Iris pigment epithelial cell (primary cell): ENCODE results near the gene ABI3BP.
"Not testable (repeated sequence)": the region's sequence is repeated elsewhere in the genome, so short reads cannot be mapped to it uniquely, and the experiment has no call there.

Experiments used
- DNase-seq: peaks from one replicate; pipeline ENCODE4 v3.0.0-alpha.2; 2011; ENCODE audit warnings: low read depth

ABI3BP gene

DNA sequence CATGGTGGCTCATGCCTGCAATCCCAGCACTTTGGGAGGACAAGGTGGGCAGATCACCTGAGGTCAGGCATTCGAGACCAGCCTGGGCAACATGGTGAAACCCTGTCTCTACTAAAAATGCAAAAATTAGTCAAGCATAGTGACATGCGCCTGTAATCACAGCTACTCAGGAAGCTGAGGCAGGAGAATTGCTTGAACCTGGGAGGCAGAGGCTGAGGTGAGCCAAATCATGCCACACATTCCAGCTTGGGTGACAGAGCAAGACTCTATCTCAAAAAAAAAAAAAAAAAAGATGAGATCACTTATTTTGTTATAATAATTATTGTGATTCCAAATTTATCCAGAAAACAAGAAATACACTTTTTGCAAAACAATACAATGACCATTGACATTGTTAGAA, 47.1 kb downstream of the ABI3BP start:
- DNase-seq, result not testable (repeated sequence)

DNA sequence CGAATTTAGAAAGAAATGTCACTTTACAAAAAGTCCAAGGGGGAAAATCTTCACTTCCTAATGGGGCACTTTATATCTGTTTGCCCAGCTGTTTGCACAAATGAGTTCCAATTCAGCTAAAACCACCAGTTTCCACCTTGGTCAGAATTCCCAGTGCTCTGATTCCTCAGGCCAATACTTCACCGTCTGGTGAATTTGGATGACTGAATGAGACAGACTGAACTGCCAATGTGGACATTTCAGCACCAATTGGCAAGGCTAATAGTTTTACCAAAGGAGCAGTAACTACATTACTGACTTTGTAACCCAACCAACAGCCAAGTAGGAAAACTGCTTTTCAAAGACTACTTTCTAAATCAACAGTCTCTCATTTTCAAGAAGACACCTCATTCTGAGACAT, 51.8 kb downstream of the ABI3BP start:
- no peak for DNase-seq

DNA sequence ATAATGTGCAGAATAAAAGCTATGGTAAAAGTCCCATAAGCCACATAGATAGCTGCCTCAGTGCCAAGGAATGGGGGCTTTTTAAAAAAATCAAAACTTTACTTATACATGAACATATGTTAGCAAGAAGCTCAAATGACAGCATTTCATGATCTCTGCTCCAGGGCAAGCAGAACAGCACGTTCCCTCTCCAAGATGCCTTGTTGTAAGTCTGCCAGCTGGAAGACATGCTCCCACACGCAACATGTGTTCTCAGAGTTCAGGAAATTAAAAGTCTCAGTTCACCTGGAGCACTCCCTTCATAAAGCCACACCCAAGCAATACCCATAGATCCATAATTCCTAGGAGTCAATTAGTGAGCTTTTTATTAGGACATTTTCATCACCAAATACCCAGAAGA, 52.2 kb downstream of the ABI3BP start:
- DNase-seq, result no peak

DNA sequence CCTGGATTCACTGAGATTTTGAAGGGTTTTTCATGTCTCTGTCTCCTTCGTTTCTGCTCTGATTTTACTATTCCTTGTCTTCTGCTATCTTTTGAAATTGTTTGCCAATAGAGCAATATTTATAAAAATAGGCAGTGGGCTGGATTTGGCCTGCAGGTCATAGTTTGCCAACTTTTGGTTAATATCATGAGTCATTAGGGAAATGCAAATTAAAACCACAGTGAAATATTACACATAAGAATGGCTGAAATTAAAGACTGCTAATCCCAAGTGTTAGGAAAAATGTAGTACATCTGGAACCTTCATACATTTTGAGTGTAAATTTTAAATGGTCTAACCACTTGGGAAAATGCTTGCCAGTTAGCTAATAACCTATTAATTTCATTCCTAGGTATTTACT, 56.3 kb downstream of the ABI3BP start:
- no peak for DNase-seq

DNA sequence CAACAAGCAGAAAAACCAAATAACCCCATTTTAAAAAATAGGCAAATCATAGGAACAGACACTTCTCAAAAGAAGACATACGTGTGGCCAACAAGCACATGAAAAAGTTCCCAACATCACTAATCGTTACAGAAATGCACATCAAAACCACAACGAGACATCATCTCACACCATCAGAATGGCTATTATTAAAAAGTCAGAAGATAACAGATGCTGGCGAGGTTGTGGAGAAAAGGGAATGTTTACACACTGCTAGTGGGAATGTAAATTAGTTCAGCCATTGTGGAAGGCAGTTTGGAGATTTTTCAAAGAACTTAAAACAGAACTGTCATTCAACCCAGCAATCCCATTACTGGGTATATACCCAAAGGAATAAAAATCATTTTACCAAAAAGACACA, 60.7 kb downstream of the ABI3BP start:
- no peak for DNase-seq

DNA sequence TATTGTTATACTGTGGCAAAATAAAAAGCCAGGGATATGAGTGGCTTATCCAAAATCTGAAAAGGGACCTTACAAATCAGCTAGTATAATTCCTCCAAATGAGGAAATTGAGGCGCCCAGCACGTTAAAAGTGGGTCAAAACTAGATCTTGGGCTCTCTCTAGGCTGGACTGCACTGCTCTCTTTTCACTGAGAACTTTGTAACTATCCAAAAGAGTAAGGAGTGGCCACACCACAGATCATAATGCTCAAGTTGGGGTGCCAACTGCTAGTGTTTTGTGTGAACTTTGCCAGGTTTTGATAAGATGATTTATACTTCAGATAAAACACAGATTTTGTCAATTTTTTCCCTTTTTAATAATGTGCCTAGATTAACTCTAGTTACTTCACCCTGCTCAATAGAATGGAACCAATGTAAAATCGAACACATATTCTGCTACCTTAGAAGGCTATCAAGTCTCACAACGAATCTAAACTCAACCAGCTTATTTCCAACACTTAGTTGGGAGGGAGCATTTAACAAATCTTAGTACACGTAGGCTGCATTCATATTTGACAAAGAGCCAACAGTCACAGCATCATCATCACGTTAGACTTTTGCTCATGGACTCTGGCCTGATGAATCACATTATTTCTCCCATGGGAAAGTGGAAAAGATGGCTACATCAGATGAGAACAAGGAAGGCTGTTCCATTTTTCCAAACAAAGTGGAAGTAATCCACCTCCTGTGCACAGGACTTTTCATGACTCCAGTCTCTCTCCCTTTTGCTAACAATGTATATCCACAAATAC, 64.4 kb downstream of the ABI3BP start:
- DNase-seq, result peak; percentile 74

DNA sequence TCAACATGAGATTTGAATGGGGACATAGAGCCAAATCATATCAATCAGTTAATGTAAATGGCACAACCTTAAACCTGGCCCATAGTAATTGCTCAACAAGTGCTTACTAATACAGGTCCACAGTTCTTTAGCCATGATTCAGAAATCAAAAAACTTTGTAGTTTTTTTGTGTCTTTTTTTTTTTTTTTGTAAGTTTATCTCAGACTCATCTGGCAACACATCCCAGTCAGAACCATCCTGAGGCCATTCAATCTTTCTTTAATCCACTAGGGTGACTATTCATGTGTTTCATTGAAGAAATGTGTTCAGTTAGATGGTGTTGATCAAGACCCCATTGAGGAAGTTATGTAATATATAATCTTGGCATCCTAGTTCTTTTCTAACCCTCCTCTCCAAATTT, 65.4 kb downstream of the ABI3BP start:
- peak; percentile 45 for DNase-seq

DNA sequence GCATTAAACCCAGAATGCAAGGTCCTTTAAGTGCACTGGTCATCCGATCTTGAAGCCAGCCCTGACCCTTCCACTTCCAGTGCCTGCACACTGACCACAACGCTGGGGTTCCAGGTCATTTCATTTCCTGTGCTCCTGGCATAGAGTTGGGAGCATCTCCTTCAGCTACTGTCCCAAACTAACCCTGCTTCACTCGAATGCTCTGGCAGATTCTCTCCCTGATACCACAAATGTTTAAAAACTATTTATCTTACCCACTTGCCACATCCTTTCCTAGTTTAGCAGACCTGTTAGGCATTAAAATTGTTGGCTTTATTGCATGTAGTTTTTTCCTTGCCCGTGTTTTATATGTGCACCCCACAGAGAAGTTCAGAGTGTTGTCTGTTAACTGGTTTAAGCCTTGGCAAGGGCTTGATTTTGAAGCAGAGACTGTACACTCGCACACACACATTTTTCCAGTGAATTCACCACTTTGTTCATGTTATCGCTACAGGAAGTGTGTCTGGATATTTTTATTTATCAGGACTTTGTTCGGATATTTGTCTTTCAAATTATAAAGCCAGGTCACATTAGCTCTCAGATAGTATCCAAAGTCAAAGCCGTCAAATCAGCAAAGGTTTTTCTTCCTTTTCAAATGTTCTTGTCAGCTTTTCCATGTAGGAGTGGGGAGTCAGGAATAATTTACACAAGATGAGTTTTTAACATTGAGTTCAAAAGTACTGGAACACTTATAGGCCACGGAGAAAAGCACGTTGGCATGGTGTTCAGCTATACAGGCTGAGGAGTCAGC, 77.3 kb downstream of the ABI3BP start:
- no peak for DNase-seq

DNA sequence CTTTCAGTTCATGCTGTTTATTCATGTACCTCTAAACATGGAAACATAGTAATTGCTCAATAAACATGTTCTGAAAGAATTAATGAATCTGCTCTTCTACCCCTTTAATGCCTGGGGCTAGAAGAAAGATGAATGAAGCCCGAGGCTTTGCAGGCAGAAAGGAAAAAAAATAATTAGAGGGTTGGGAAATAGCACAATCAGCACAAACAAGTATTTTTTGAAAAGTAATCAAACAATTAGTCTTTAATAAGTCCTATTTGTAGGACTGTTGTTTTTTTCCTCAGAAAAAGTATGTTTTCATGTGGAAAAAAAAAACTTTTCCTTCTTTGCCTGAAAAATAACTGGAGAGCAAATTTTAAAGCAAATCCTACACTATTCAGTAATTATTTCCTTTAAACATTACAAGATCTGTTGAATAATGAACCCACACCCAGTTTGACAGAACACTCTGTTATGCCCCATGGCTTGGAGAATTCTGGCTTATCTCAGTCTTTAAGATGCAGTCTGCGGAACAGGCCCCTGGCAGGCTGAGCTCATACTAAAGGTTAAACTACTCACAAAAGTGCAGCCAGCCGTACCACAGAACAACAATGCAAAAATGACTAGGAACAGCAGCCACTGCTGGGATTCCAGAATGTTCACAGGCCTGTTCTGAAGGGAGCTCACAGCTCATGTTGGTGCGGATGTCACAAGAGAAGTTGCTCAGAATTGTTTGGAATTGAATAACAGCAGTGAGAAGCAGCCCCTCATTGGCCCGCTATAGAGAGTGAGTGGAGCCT, 79.2 kb downstream of the ABI3BP start:
- peak; percentile 55 for DNase-seq

DNA sequence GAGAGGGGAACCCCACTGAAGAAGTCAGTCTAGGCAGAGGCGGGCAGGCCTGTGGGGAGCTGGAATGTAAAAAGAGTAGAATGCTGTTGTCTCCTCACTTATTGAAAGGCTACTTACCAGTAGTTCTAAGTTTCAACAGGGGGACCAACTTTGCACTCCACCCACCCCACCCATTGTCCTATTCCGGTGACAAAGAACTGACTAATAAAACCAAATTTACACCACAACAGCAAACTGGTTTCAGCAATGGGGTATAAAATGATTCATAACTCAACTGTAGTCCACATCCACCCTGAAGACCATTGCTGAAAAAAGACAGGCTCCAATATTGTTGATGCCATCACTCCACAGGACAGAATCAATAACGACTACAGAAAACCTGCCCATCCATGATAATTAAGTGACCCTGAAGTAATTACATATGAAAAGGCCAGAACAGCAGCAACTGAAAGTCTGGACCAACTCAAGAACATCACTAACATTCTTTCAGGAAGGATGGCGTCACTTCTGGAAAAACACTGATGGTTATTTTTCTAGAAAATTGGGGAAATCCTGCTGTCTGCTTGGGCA, 80.2 kb downstream of the ABI3BP start:
- DNase-seq, result no peak

DNA sequence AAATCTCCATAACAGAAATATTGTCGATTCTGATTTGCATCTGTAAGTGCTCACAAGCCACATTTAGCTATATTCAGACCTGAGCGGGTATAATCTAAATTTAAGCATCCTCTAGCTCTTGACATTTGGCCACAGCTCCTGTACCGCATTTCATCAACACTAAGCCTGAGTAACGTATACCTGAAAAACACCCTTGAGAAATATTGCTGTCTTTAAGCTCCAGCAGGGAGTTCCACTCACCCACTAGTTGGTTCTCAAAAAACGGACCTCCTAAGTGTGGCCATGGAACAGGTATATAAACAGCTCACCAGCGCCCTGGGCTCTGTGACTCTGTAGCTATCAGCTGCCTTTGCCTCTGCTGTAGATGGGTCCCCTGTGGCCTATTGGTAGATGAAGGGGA, 80.7 kb downstream of the ABI3BP start:
- DNase-seq, result no peak

DNA sequence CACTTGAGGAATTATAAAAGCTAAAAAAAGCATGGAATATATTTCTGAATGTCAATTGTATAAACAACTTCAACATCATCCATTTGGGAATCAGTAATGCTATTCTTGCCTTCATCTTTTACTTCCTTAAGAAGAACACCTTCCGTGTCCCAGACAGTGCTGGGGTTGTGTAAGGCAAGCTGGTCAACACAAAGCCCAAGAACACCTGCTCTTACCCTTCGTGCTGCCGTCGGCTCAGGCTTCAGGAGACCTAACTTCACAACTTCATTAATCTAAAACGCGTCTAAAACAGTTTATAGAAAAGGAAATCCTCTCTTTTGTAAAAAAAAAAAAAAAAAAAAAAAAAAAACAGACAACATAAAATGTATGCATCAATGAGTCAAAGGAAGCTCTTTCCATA, 81.3 kb downstream of the ABI3BP start:
- DNase-seq, result no peak

DNA sequence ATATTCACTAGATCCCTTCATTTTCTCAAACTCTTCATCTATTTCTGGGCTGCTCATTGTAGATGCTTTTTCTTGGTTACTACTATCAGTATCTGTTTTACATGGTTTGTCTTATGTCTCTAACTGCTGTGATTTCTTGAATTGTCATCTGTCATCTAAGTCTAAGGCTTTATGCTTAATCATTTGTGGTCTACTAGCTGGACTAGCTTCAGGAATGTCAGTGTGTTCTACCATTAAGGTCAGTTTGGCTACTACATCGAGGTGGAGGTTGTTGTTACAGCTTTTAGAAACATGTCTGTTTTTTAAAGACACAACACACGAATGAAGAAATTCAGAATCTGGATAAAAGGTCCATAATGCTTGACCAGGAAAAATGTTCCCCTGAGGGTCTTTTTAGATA, 82.2 kb downstream of the ABI3BP start:
- DNase-seq, result no peak

DNA sequence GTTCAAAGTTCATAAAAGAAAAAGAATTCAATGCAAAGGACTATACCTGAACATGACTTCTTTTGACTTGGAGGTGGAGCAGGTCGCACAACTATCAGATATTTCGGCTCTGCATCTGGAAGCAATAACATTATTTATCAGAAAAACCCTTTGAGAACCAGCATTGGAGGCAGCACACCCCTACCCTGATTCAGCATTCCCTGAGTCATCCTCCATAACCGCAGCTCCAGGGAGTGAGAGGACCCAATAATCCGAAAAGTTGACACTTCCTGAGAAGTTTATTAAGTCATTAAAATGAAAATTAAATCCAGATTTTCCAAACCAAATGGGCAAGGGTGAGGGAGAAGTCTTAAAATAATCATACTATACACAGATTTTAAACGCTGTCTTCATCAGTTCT, 90.6 kb downstream of the ABI3BP start:
- peak; percentile 71 for DNase-seq

DNA sequence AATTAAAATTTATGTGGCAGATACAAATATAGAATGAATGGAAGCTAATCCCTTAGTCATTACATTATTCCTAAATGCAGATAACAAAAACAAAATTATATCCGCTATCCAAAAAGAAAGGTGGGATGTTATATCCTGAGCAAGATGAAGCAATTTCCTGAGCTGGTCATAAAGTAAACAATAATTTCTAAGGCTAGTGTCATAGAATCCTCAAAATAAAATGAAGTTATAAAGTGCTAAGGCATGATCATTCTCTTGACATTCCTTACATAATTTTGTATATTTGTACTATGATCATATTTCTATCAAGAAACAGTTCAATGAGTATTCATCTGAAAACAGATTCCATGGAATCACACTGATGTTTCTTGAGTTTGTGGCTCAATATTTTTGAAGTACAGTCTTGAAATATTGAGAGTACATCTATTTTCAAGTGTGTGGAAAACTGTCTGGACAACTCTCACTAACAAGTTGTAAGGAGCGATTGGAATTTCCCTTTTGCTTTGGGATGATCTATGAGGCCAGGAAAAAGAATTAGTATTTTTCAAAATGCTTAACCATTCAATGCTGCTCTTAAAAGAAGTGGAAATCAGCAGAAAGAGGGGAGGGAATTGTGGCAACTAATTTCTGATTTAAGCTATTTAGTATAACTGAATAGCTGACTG, 92.4 kb downstream of the ABI3BP start:
- DNase-seq, result peak; percentile 63

DNA sequence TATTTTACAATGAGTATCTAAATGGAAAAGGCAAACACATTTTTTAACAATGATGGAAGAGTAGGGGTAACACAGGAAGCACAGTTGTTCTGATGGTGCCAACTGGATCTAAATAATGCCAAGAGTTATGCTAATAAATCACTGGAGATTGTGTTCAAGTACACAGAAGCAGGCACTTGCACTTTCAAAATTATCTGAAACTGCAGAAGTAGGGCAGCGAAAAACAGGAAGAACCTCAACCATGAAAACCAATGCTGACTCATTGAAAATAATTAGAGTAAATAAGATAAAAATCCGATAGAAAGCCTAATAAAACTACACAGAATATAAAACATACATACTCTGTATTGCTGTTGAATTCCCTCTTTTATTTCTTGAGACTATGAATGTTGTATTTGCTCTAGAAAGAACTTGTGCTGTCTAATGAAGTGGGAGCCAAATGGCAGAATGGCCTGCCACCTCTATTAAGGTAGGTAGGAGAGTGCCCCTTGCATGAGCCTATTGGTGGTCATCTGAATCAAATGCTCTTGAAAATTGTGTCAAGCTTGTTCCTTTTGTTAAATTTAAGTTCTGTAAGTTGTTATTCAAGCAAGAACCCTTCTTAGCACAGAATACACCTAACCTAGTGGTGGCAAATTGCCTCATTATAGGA, 93.7 kb downstream of the ABI3BP start:
- DNase-seq, result peak; percentile 47

DNA sequence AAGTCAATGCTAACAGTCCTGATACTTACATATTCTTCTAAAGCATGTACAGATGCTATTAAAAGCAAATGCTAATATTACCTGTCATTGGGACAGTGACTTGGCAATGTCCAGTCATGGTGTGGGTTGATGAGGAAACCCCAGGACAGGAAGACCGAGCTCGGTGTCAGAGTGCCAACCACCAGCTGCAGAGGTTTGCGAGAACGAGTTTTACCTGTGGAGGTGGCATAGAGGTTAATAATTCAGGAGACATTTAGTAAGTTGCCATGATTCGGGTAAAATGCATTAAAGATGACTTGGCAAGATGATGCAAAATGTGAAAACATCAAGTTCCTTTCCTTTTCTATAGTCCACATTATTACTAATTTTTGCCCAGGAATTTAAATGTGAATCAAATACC, 94.5 kb downstream of the ABI3BP start:
- no peak for DNase-seq

DNA sequence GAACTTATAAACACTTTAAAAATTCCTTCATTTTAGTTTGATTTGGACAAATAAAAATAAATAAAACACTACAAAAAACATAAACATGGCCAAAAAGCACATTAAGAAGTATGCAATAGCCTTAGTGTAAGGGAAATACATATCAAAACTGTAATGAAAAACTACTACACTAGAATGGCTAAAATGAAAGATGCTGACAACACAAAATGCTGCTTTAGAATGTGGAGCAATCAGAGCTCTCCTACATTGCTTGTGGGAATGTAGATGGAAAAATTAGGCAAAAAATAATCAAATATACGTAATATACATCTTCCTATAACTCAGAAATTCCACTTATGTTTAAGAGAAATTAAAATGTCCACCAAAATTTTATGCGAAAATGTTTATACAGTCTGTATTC, 96.2 kb downstream of the ABI3BP start:
- no peak for DNase-seq

DNA sequence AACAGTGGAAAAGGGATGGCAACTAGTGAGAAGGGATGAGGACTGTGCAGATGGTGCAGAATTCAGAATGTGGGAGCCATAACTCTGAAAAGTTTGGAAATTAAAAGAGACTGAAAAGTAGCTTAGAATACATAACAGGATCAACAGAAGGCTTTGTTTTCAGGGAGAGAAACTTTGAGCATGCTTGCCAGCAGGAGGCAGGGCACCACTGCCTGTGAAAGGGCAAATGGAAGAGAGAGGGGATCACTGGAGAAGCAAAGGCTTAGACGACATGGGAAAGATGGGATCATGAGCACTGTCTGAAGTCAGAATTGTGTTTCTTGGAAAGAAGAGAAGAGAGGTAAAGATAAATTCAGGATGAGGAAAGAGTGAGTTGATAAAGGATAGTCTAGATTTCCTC, 99.6 kb downstream of the ABI3BP start:
- DNase-seq, result peak; percentile 74

DNA sequence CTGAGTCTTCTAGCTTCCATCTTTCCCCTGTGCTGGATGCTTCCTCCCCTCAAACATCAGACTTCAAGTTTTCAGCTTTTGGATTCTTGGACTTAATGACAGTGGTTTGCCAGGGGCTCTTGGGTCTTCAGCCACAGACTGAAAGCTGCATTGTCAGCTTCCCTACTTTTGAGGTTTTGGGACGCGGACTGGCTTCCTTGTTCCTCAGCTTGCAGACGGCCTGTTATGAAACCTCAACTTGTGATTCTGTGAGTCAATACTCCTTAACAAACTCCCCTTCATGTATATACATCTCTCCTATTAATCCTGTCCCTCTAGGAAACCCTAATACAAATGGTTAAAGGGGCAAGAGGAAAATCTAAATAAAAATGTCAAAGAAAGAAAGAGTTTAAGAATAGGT, 100.1 kb downstream of the ABI3BP start:
- DNase-seq, result peak; percentile 31

DNA sequence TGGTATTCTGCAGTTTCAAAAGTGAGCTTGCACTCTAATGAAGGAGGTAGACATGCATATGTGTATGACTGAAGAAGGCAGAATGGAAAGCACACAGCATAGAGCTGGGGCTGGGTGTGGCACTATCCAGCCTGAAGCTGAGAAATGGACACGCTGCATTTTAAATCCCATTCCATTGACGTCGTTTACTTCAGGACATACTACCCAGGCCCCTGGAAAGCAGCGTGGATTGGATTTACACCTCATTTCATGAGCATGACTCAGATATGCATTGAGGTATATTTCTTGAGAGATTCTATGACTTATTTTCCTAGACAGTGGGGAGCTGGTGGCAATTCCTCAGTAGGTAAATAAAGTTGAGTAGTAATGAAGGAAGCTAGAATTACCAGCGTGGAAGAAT, 101.4 kb downstream of the ABI3BP start:
- DNase-seq, result peak; percentile 63
